ENCODE data around the gene TSHZ2. TPM values are rescaled to one million over a fixed set of nuclear protein-coding genes. Genes with fewer than 3 reads are reported as not detected.

Gene TSHZ2
- total and polyA plus RNA-seq, 9 of the 15 experiments (the other 6 are each of a cell fraction or from before 2014, with no cell fraction given): 0.03 to 0.20 (median 0.05) TPM; not detected in 4

DNA sequence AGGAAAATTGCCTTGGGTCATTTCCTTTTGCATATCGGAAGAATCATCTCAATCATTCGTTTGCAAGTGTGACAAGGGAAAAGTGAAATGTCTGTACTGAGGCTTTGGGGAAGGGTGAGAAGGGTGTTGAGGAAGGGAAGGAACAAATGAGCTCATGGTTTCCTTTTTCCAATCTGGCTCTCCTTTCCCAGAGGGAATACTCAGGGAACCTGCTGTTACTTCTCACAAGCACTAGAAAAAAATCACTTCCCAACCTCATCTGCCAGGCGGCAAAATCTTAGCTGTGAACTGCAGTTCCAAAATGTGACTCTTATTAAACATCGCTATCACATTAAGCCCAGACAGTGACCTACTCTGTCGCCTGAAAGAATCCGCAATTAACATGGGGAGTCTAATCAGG, 363.4 kb downstream of the TSHZ2 start:
- no peaks in the 10 kb centered on the region for H3K79me2 ChIP-seq (ENCODE audit: control insufficient read depth, insufficient read depth, low read length)
- BruUV-seq (replicated peaks): no TSS peak
- no peak for FAIRE-seq
- no peaks in the 10 kb centered on the region; a peak in 1 of 5 replicates for H3K27me3 ChIP-seq (ENCODE audit: control insufficient read depth in 2 of 2, insufficient read depth in 2 of 2, low read length in 2 of 2)
- H3K4me2 ChIP-seq (ENCODE audit: insufficient read depth, low read length): no peak overlapping the region
- ChIA-PET POLR2A (interaction anchor here (0.8 to 0.9 kb wide), 2 partner anchors 112 to 123 kb away, joined by 3 read pairs; no protein-coding TSS in a partner anchor), CTCF (ENCODE audit: low intra/inter-chr PET ratio) (no interaction called here)
- ATAC-seq: no peak
- no peaks in the 10 kb centered on the region for H3K9me3 ChIP-seq (replicated peaks; ENCODE audit: control insufficient read depth, insufficient read depth, low read depth, low read length)
- WGBS (ENCODE audit: insufficient coverage, low coverage, missing lambda C conversion rate): 48% methylated on average over 6 of the region's 6 CpGs
- H3K36me3 ChIP-seq (ENCODE audit: control insufficient read depth, insufficient read depth, low read length): no peaks in the 10 kb centered on the region
- no peak overlapping the region for H2AFZ ChIP-seq (ENCODE audit: low read depth, low read length)
- intact Hi-C loops (cut with micrococcal nuclease): loop anchor here (5.0 kb wide), 1 partner anchor 118 kb away; no protein-coding TSS in a partner anchor
- no peak overlapping the region for H3K27ac ChIP-seq (ENCODE audit: extremely low read depth, low read depth, low read length)
- no peak overlapping the region for H3K9ac ChIP-seq (ENCODE audit: insufficient read depth in 1 of 2, low read depth in 2 of 2, low read length in 2 of 2)
- peaks cover 7% of the 10 kb centered on the region for H3K9me1 ChIP-seq (ENCODE audit: control insufficient read depth, insufficient read depth, low read length)
- no peak overlapping the region for H3K4me3 ChIP-seq
- no peak for DNase-seq (ENCODE audit: extremely low read depth in 1 of 4, low spot score in 3 of 4)
- H4K20me1 ChIP-seq (replicated peaks; ENCODE audit: control insufficient read depth, insufficient read depth, low read length): no peaks in the 10 kb centered on the region
- in situ Hi-C loops (cut with MboI): no loop called here
- TF ChIP-seq MCM7 (IDR thresholded peaks at IDR 0.05) (no peak), RFX1 (IDR thresholded peaks at IDR 0.05) (no peak), MAFF (IDR thresholded peaks at IDR 0.05; ENCODE audit: low read length) (no peak), ZBTB2 (IDR thresholded peaks at IDR 0.05) (no peak), ZBTB8A (IDR thresholded peaks at IDR 0.05; ENCODE audit: partially characterized antibody) (no peak), CEBPZ (IDR thresholded peaks at IDR 0.05; ENCODE audit: borderline replicate concordance, low read depth, low read length) (no peak), ZNF253 (CRISPR knock-in tag; conservative IDR thresholded peaks at IDR 0.05) (no peak)
- TF ChIP-seq, protein P1, sequence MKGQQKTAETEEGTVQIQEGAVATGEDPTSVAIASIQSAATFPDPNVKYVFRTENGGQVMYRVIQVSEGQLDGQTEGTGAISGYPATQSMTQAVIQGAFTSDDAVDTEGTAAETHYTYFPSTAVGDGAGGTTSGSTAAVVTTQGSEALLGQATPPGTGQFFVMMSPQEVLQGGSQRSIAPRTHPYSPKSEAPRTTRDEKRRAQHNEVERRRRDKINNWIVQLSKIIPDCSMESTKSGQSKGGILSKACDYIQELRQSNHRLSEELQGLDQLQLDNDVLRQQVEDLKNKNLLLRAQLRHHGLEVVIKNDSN (CRISPR knock-in tag; IDR thresholded peaks at IDR 0.05): no peak
- peaks cover 13 to 28% of the 10 kb centered on the region in 2 experiments for H3K4me1 ChIP-seq (replicated peaks in 1 of 2; ENCODE audit: control insufficient read depth in 2 of 2, insufficient read depth in 2 of 2, low read length in 2 of 2)
